ENCODE data around the gene FBXL15.

The FBXL15 gene

GRCh38 chr10:102411341-102412255 is 9.0 kb upstream of the FBXL15 start:
- no peak for DNase-seq

GRCh38 chr10:102412293-102412692 is 8.3 kb upstream of the FBXL15 start:
- DNase-seq = no peak

GRCh38 chr10:102413053-102413705 is 7.5 kb upstream of the FBXL15 start:
- DNase-seq = no peak

- no peak for DNase-seq
Measured at GRCh38 chr10:102413806-102414561, 6.7 kb upstream of the FBXL15 start.

- peak in 2 of 4 experiments; percentile 42 to 43 for DNase-seq
Measured at GRCh38 chr10:102414749-102415148, 5.9 kb upstream of the FBXL15 start.

- no peak for DNase-seq
Measured at GRCh38 chr10:102416283-102416682, 4.4 kb upstream of the FBXL15 start.

GRCh38 chr10:102416695-102417094 is 3.9 kb upstream of the FBXL15 start:
- no peak for DNase-seq

GRCh38 chr10:102418622-102419268 is 1.9 kb upstream of the FBXL15 start, which contains the start of gene PSD:
TSS of gene PSD (minus strand) at chr10:102418785. CDS start at chr10:102417038, 1,747 bp downstream.
- peak in 2 of 4 experiments; percentile 28 to 33 for DNase-seq

GRCh38 chr10:102419269-102420180 is 1.1 kb upstream of the FBXL15 start:
- peak in 3 of 4 experiments; percentile 51 to 77 (median 70) for DNase-seq

- no peak for DNase-seq
Measured at GRCh38 chr10:102420181-102420713, 389 bp upstream of the FBXL15 start.

GRCh38 chr10:102421507-102421756 is 796 bp downstream of the FBXL15 start:
- DNase-seq = no peak

- DNase-seq = peak in 3 of 4 experiments; percentile 49 to 74 (median 59)
Measured at GRCh38 chr10:102421757-102422512, 1.3 kb downstream of the FBXL15 start.

- DNase-seq = peak; percentile 80 to 94 (median 90)
Measured at GRCh38 chr10:102422545-102423129, 2.0 kb downstream of the FBXL15 start.

- no peak for DNase-seq
Measured at GRCh38 chr10:102423372-102423968, 2.8 kb downstream of the FBXL15 start.

- DNase-seq = no peak
Measured at GRCh38 chr10:102424145-102424544, 3.5 kb downstream of the FBXL15 start.

- no peak for DNase-seq
Measured at GRCh38 chr10:102424916-102425315, 4.3 kb downstream of the FBXL15 start.

GRCh38 chr10:102425444-102425843 is 4.8 kb downstream of the FBXL15 start:
- DNase-seq = no peak

GRCh38 chr10:102426803-102427287 is 6.2 kb downstream of the FBXL15 start:
- DNase-seq = no peak

- DNase-seq = no peak
Measured at GRCh38 chr10:102429468-102429867, 8.8 kb downstream of the FBXL15 start.

Measured in suppressor macrophage (primary cell).